Epithelial cell of proximal tubule (primary cell): ENCODE results near the gene RIPOR3. TPM values are rescaled to one million over a fixed set of nuclear protein-coding genes. Genes with fewer than 3 reads are reported as not detected.
"Not testable (repeated sequence)": the region's sequence is repeated elsewhere in the genome, so short reads cannot be mapped to it uniquely, and the experiment has no call there.

Experiments
- DNase-seq: peaks from one replicate; pipeline ENCODE4 v3.0.0-alpha.2; 2011; ENCODE audit warnings: low read depth
- H3K4me3 ChIP-seq: 2 replicates; pipeline ENCODE4 v1.5.1; 2011; ENCODE audit warnings: low read depth, mild to moderate bottlenecking, low read length
- total RNA-seq: library from RNA; depleted of rRNA; stranded (reverse); fragments of >200 nt; gene quantifications from 2 replicates; pipeline ENCODE4 v1.2.3, GENCODE V29; 2015
- TF ChIP-seq, protein P1 (sequence below): conservative IDR thresholded peaks from 2 replicates; pipeline ENCODE4 v1.5.1; 2012; ENCODE audit warnings: low read depth, mild to moderate bottlenecking, low read length

Gene RIPOR3
- total RNA-seq, 1 donor from 2014 or later, result 1.8 TPM

- no peak overlapping the region for H3K4me3 ChIP-seq
- no peak for DNase-seq
- TF ChIP-seq, protein P1, sequence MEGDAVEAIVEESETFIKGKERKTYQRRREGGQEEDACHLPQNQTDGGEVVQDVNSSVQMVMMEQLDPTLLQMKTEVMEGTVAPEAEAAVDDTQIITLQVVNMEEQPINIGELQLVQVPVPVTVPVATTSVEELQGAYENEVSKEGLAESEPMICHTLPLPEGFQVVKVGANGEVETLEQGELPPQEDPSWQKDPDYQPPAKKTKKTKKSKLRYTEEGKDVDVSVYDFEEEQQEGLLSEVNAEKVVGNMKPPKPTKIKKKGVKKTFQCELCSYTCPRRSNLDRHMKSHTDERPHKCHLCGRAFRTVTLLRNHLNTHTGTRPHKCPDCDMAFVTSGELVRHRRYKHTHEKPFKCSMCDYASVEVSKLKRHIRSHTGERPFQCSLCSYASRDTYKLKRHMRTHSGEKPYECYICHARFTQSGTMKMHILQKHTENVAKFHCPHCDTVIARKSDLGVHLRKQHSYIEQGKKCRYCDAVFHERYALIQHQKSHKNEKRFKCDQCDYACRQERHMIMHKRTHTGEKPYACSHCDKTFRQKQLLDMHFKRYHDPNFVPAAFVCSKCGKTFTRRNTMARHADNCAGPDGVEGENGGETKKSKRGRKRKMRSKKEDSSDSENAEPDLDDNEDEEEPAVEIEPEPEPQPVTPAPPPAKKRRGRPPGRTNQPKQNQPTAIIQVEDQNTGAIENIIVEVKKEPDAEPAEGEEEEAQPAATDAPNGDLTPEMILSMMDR, result no peak
These were observed 10.0 kb upstream of the RIPOR3 start for GRCh38 chr20:50701041-50701963.

- H3K4me3 ChIP-seq, result no peak overlapping the region
- no peak for DNase-seq
- TF ChIP-seq, protein P1, result no peak
These were observed 8.3 kb upstream of the RIPOR3 start for GRCh38 chr20:50699688-50700087.

DNA sequence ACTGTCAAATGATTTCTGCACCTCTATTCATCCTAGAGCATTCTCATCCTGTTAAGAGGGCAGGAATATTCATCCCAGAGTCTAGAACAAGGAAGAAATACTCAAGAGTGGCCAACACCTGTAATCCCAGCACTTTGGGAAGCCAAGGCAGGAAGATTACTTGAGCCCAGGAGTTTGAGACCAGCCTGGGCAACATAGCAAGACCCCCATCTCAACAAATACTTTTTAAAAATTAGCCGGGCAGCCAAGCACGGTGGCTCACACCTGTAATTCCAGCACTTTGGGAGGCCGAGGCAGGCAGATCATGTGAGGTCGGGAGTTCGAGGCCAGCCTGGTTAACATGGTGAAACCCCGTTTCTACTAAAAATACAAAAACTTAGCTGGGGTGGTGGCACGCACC is 6.9 kb upstream of the RIPOR3 start:
- not testable (repeated sequence) for DNase-seq, H3K4me3 ChIP-seq

GRCh38 chr20:50695135-50695872 is 4.0 kb upstream of the RIPOR3 start:
- TF ChIP-seq, protein P1, result no peak
- no peak overlapping the region for H3K4me3 ChIP-seq
- no peak for DNase-seq

- H3K4me3 ChIP-seq, result no peak overlapping the region
- TF ChIP-seq, protein P1, result no peak
- no peak for DNase-seq
These were observed 3.2 kb upstream of the RIPOR3 start for GRCh38 chr20:50694379-50695134.

GRCh38 chr20:50693001-50693400 is 1.7 kb upstream of the RIPOR3 start:
- DNase-seq, result no peak
- no peak overlapping the region for H3K4me3 ChIP-seq
- TF ChIP-seq, protein P1, result no peak

DNA sequence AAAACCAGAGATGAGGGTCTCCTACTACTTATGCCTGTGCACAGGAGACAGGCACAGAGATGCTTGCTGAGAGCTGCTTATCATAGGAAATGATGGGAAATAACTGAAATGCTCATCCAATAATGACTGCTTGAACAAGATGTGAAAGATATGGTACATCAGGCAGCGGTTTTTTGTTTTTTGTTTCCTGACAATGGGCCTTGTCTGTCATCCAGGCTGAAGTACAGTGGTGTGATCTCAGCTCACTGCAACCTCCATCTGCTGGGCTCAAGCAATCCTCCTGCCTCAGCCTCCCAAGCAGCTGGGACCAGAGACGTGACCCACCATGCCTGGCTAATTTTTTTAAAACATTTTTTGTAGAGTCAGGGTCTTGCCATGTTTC is 1.2 kb upstream of the RIPOR3 start:
- TF ChIP-seq, protein P1, result no peak
- no peak for DNase-seq
- no peak overlapping the region for H3K4me3 ChIP-seq
